ENCODE results near the gene SLC9A3.
"Not testable (repeated sequence)": the region's sequence is repeated elsewhere in the genome, so short reads cannot be mapped to it uniquely, and the experiment has no call there.

Gene SLC9A3

DNA sequence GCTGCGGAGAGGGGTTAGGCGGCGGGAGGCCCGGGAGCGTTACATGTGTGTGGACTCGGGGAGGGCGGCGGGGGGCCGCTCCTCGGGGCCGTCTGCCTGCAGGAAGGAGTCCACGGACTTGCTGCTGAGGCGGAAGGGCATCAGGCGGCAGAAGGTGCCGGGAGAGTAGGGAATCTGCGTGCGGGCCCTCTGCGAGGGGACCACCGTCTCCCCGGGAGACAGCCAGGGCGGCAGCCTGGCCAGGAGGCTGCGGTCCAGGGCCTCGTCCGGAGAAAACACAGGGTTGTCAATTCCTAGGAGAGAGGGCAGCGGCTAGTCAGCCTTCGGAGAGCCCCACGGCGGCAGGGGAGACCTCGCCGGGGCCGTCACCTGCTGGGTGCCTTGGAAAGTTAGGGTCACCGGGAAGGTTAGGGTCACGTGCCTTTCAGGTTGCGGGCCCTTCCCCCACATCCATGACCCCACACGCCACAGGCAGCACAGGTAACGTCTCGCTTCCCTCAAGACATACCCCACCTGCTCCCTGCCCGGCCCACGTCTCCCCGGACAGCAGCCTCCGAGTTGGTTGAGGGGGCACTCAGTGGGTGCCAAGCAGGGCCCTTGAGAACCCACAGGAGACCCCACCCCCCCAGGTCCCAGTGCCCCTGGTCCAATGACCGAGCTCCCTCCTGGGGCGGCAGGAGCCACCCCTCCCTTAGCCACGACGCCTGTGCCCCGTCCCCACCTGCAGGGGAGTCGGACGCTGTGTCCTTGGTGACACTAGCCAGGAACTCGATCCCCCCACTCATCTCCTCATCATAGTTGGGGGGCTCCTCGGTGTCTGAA, 49.2 kb downstream of the SLC9A3 start:
- DNase-seq (ENCODE audit: low read depth), result peak; percentile 9

- DNase-seq (ENCODE audit: low read depth), result not testable (repeated sequence)
These were observed 49.9 kb downstream of the SLC9A3 start for GRCh38 chr5:474232-474839.

- DNase-seq (ENCODE audit: low read depth), result peak; percentile 42
These were observed 50.6 kb downstream of the SLC9A3 start for GRCh38 chr5:473551-474192.

DNA sequence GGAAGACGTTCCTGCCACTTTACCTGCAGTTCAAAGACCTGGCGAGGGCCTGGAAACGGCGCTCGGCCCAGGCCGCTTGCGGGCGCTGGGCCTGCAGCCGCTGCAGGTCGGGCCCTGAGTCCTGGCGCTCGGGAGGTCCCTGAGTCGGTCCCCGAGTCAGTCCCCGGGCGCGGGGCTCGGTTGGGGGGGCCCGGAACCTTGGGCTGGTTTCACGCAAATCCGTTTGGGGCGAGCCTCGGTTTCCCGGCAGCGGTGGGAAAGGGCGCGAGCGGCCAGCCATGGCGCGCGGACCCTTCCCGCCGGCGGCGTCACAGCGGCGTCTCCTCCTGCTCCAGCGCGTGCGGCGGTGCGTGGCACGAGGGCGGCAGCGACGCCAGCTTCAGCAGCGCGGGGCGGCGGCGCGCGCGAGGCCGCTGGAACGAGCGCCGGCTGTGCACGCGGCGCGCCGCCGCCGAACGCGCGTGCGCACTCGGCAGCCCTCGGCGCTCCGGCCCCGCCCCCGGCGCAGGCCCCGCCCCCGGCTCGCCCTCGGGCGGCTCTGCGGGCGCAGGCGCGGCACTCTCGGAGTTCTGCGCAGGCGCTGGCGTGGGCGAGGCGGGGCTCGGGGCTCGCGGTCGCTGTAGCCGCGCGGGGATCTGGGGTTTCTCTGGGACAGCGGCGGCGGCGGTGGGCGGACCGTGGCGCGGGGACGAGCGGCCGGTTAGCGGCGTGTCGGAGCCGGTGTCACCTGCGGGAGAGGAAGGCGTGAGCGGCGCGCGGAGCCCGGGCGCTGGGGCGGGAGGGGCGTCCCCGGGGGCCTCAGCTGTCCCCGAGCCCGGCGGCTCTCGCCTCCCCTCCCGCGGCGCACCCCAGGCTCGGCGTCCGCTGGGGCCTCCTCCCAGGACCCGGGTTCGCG, 51.3 kb downstream of the SLC9A3 start:
- peak; percentile 69 for DNase-seq (ENCODE audit: low read depth)

- DNase-seq (ENCODE audit: low read depth), result no peak
These were observed 52.1 kb downstream of the SLC9A3 start for GRCh38 chr5:472076-472655.

DNA sequence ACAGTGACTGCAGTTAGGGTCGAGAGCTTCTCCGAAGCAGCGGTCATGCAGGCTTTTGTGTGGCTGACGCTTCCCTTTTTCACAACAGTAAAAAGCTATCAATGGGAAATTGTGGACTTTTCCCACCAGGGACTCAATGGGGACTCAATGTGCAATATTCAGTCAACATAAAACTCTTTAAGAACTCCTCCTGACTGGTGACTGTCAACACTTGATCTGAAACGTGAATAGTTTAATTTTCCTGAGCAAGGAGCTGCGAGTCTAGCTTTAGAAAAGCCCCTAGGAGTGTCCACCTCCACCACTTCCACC, 52.5 kb downstream of the SLC9A3 start:
- DNase-seq (ENCODE audit: low read depth), result no peak

DNA sequence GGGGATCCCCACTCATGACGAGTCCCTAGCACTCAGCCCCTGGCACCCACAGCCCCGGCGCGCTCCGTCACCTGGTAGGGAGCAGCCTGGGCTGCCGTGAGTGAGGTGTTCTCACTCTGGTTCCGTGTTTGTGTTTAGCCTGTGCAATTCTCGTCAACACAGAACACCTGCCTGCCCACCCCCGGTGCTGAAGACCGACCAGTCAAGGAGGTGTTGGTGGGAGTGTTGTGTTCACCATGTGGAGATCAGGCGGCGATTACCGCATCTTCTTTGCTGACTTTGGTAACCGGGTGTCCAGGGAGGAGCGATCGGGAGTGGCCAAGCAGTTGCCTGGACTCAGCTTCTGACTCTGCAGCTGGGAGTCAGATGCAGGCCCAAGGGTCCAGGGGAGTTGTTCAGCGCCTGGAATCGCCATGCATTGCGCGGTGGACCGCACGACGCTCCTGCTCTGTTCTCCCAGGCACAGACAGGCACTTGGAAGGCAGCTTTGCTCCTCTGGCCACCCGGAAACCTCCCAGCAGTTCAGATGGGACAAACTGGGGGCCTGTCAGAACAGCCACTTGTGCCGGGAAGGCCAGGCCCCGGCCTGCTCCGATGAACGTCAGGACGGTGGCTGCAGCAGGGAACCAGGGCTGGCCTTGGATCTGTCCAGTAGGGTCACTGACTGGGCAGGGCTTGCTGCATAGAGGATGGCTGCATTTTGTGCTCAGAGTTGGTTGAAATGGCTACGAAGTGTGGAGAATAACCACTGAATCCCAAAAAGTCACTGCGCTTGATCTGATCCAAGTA, 53.1 kb downstream of the SLC9A3 start:
- DNase-seq (ENCODE audit: low read depth), result no peak

GRCh38 chr5:469752-470483, 54.3 kb downstream of the SLC9A3 start:
- no peak for DNase-seq (ENCODE audit: low read depth)

DNA sequence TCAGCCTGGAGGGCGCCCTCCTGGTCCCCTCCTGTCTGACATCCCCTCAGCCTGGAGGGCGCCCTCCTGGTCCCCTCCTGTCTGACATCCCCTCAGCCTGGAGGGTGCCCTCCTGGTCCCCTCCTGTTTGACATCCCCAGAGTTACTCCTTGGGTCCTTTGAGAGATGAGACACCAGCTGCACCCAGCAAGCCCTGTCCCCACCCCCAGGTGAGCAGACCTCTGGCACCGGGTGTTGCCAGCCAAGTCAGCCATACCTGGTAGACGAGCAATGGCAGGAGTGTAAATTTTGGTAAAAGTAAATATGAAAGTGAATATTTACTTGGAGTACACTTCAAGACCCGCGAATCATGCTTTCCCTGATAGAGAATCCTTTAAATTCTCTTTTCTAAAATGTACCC, 55.8 kb downstream of the SLC9A3 start:
- no peak for DNase-seq (ENCODE audit: low read depth)

DNA sequence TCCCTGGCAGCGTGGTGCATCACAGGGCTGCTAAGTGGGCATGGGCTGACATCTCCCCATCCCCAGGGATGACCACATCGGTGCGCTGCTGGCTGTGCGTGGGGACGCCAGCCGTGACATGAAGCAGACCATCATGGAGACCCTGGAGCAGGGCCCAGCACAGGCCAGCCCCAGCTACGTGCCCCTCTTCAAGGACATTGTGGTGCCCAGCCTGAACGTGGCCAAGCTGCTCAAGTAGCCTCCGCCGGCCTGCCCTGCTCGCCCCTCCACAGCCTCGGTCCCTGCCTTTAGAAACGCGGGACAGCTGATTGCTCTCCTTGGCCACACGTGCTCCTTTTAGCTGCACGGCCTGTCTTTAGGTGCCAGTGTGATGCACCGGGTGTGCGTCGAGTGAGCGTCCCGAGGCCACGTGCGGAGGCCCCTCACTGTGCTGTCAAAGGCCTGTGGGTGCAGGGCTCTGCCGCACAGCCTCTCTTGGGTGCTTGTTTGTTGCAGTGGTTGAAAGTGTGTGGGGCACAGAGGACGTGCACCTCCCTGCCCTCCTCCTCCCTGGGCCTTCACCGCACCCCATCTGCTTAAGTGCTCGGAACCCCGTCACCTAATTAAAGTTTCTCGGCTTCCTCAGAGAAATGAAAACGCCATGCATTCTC, 57.5 kb downstream of the SLC9A3 start:
- DNase-seq (ENCODE audit: low read depth), result no peak

DNA sequence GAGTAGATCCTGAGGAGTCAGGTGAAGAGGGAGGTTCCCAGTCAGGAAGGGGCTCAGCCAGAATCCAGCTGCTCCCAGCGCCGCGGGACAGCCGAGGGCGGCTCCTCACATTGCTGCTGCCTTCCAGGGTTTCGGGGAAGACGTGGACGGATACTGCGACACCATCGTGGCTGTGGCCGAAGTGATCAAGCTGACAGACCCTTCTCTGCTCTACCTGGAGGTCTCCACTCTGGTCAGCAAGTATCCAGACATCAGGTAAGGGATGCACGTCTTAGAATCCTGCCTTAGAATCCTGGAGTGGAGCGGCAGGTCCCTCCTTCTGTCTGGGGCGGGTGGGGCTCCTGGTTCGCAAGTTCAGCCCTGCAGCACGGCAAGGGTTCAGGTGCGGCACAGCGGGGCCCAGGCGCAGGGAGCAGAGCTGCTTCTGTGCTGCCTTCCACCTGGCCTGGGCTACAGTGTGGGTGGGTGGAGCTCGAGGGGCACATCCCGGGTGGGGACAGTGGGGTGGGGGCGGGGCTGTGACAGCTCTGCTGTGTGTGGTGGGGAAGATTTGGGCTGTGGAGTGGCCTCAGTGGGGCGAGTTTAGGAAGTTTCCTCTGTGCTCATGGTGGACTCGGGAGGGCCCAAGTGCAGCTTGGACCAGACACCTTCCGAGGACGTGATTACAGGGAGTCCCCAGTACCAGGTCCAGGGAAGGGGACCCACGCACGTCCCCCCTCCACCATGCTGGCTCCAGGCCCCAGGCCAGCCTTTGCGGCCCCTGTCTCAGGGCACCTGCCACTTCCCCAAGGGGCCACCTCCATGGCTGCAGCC, 58.5 kb downstream of the SLC9A3 start:
- DNase-seq (ENCODE audit: low read depth), result no peak

GRCh38 chr5:464843-465590, 59.2 kb downstream of the SLC9A3 start:
- no peak for DNase-seq (ENCODE audit: low read depth)

DNA sequence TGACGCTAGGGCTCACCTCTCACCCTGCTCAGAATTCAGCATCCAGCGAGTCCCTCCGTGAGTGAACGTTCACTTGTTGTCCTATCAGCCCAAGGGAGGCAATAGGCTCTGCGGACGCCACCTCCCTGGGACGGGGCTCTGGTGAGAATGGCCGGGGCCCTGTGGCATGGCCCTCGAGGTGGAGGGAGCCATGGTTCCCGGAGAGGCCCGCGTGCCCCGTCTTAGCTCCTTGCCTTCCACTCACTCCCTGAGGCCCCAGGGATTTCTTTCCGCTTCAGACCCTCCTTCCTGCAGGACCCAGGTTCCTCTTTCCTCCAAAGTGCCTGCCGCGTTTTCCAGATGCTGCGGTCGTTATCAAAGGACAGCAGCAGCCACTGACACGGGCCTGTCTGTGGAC, 59.8 kb downstream of the SLC9A3 start:
- no peak for DNase-seq (ENCODE audit: low read depth)

DNA sequence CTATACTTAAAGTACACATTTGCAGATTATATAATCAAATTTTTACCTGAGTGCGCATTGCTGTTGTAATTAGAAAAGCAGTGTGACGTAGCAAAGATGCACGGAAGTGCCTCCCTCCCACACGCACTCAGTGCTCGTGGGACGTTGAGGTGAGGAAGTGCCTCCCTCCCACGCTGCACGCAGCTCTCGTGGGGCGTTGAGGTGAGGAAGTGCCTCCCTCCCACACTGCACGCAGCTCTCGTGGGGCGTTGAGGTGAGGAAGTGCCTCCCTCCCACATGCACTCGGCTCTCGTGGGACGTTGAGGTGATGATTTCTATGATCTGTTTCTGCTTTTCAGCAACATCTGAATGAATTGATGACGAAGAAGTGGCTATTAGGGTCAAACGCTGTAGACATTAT, 60.3 kb downstream of the SLC9A3 start:
- no peak for DNase-seq (ENCODE audit: low read depth)

DNA sequence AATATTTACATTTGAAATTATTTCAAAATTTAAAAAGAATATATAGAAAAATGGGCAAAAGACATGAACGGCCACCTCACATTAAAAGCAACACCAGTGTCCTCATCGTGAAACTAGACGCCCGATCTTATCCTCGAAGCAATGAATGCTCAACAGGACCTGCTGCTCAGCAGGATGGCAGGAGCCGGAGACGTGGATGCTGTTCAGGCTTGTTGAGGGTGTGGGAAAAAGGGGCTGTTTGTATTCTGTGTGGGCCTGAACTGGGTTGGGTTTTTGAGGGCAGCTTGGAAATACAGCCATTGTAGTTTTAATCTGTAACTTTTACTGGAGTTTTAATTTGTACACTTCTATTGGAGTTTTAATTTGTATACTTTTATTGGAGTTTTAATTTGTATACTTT, 60.9 kb downstream of the SLC9A3 start:
- no peak for DNase-seq (ENCODE audit: low read depth)

DNA sequence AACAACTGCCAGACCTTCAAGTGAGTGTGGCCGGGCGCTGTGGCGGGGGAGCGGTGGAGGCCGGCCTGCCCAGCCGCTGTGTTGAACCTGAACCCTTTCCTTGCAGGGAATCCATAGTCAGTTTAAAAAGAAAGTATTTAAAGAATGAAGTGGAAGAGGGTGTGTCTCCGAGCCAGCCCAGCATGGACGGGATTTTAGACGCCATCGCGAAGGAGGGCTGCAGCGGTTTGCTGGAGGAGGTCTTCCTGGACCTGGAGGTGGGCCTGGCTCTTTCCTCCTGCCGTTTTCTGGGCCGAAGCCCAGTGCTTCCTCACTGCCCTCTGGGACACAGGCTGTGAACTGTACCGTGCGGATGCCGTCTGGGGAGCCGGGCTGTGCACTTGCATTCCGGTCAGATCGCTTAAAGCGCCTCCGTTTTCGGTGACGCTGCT, 62.2 kb downstream of the SLC9A3 start:
- DNase-seq (ENCODE audit: low read depth), result no peak

GRCh38 chr5:460273-460625, 64.0 kb downstream of the SLC9A3 start:
- no peak for DNase-seq (ENCODE audit: low read depth)

- DNase-seq (ENCODE audit: low read depth), result no peak
These were observed 64.5 kb downstream of the SLC9A3 start for GRCh38 chr5:459562-460272.

Measured in iris pigment epithelial cell (primary cell).